DLD1 (cell line): Measurements from ENCODE around the gene KRTAP6-1.

Experiments used
- in situ Hi-C: cut with HindIII; loops from 2 replicates; pipeline ENCODE4 v1.10.0; 2017; ENCODE audit warnings: low sequenced_read_pairs

KRTAP6-1 gene, protein sequence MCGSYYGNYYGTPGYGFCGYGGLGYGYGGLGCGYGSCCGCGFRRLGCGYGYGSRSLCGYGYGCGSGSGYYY

DNA sequence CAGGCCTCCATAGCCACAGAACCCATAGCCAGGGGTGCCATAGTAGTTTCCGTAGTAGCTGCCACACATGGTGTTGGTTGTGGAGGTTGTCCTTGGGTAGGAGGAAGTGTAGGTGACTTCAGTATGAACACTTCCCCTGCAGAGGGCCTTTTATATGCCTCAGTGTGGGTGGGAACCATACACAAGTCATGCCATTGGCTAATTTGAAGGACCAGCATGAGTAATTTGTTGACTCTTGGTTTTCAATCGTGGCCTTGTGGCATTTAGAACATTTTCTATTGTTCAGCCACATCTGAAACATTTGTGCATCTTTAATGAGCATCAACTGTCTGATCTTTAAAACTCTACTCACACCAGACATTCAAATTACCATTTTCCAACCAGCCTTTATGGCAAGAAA lies at the start of gene KRTAP6-1:
Gene KRTAP6-1, minus strand, starts transcription at position 95 of the 400 bp plus-strand sequence. Its CDS starts 26 bp downstream, at position 69.
- in situ Hi-C loops, result no loop called here

DNA sequence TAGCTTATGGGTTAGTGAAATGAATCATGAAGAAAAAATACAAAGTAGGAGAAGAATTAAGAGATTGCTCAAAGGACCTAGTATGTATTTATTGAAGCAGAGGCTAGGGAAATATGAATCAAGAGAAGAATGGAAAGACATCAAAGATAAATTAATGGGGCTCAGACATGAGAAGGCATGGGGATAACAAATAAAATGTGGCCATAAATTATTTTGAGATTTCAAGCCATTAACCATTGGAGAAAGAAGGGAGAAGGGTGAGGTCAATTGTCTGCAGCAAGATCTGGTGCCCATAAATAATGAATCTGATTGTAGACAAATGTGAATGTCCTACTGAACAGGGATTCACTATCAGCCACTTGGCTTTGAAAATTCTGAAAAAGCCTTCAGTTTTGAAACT lies 39.2 kb upstream of the KRTAP6-1 start:
- in situ Hi-C loops, result no loop called here

DNA sequence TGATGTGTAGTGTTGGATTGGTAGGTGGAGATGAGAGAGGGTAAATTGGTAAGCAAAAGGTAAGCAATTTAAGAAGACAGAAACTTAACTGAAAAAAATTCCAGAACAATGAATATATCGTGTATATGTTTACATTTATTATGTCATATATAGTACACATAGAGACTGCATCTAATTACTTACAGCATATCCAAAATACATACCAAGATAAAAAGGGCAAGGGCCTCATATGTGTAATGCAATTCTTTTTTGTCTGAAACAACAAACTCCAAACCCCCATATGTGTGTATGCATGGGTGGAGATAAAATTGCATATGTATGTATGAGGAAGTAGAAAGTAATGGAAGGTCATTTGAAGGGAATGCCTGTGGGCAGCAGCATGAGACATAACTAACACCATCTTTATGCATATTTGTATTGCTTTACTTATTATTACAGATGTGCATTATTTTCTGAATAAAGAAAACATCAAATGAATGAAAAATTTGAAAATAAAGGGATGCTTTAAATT lies 33.2 kb upstream of the KRTAP6-1 start:
- in situ Hi-C loops, result no loop called here

DNA sequence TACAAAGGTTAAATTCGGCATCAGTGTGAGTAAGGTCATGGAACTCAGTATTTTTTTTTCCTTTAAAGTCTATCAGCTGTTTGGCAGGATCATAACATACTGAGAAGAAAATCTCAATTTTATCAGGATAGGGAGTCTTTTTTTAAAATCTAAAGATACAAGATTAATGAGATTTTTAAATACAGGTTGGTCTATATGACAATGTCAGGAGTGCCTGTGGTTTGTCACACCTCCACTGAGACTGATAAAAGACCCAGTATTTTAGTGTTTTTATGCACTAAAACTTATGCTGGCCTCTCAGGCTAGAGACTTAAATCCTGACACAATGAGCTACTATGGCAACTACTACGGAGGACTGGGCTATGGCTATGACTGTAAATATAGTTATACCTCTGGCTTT lies 28.8 kb upstream of the KRTAP6-1 start, which contains the start of gene KRTAP20-3:
Gene KRTAP20-3, plus strand, starts transcription at position 301 of the 400 bp plus-strand sequence.
- in situ Hi-C loops, result no loop called here

DNA sequence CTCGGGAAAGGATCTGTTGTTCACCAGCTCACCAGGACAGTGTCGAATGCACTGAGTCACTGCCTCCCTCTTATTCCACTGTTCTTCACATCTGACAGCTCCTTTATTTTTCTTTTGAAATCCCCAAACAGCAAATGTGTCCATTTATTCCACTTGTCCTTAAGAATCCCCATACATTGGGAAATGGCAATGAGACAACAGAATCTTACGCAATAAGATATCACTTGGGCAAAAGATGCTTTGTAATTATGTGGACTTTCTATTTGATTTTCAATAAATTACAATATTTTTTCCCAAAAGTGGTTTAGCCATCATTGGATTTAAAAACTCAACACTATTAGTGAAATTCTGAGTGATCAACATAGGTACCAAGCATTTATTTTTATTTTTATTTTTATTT lies 25.0 kb upstream of the KRTAP6-1 start:
- in situ Hi-C loops, result no loop called here

DNA sequence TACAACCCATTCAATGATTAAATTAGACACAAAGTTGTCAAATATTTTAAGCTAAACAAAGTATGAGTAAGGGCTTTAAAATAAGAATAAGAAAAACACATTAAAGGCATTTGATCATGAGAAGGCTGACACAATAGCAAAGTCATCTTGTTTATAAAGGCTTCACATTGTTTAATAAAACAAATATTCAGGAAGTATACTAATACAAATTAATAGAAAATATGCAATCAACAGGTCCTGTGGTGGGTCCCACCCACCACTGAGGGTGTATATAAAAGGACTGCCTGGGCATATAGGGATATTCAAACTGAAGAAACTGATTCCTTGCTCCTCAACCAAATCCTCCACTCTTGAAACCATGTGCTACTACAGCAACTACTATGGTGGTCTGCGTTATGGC lies 21.2 kb upstream of the KRTAP6-1 start, which contains the start of gene KRTAP20-2:
Gene KRTAP20-2, plus strand, starts transcription at position 301 of the 400 bp plus-strand sequence. Its CDS starts 58 bp downstream, at position 359.
- in situ Hi-C loops, result no loop called here

DNA sequence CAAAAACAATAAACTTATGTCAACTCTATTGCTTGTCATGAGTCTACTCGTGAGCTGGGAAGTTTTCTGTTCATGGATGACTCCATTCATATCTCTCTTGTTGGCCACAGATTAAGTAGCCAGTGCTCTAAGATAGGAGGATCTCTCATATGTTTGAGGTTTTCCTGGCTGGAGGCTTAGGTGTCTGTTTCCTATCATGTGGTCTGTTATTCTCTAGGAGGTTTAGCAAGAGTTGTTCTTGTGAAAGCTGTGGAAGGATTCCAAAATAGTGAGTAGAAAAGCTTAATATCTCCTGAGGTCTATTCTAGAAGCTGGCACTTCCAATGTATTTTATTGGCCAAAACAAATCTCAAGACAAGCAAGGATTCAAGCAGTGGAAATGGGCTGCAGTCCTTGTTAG lies 15.5 kb upstream of the KRTAP6-1 start:
- in situ Hi-C loops, result no loop called here

DNA sequence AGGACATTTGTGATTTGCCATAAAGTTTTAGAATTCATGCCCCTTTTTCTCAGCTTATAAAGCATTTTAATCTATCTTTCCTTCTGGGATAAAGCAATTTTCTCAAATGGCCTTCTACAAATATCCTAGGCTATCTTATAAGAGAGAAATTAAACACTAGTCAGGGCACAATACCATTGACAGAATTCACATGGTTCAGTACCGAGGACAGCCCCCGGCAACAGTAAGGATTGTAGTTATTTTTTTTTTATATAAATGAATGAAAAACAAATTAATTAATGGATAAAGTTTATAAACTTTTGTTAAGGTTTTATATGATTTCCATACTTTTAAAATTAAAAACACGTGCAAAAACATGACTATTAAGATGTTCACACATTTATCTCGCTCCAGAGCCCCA lies 14.4 kb upstream of the KRTAP6-1 start:
- in situ Hi-C loops, result no loop called here

DNA sequence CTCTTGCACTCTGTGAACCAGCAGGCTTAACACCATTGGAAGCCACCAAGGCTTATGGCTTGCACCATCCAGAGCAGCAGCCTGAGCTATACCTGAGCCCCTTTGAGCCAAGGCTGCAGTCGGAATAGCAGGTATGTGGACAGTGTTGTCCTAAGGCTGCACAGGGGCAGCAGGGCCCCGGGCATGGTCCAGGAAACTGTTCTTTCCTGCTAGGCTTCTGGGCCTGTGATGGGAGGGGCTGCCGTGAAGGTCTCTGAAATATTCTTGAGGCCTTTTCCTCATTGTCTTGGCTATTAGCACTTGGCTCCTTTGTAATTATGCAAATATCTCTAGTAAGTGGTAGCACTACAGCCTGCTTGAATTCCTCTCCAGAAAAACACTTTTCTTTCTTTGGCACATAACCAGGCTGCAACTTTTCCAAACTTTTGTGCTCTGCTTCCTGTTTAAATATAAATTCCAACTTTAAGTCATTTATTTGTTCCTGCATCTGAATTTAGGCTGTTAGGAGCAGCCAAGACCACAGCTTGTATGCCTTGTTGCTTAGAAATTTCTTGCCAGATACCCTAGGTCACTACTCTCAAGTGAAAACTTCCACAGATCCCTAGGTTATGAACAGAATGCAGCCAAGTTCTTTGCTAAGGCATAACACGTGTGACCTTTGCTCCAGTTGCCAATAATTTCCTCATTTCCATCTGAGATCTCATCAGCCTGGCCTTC lies 11.9 kb upstream of the KRTAP6-1 start:
- in situ Hi-C loops, result no loop called here

DNA sequence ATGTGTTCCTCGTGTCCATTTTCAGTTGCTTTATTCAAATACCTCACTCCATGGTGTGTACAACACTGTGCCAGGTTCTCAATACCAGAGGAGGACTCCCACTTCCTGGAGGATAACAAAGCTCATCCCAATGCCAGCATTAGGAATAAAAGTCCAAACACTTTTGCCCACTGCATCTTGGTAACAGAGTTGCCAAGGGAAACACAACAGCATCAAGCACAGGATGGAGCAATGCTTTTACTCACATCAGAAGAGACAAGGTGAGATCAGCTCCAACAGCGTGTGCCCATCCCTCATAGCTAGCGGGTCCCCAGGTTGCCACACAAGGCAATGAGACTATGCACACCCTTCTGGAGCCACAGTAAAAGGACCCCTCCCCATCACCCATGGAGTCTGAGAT lies 9.6 kb upstream of the KRTAP6-1 start:
- in situ Hi-C loops, result no loop called here

DNA sequence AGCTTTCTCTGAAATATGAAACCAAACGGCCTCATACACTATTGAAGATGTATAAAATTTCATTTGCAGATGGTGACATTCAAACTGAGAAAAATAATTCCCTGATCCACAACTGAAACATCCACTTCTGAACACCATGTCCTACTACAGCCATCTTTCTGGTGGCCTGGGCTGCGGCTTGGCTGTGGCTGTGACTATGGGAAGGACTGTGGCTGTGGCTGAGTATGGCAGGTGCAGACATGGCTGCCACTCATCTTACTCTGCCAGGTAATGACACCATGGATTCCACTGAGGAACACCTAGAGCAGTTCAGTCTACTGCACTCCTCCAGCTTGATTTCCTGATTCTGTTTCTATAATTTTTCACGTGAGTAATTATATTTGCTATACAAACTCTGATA lies 6.8 kb upstream of the KRTAP6-1 start, which contains the start of gene KRTAP20-4:
Gene KRTAP20-4, plus strand, starts transcription at position 106 of the 400 bp plus-strand sequence.
- in situ Hi-C loops, result no loop called here

DNA sequence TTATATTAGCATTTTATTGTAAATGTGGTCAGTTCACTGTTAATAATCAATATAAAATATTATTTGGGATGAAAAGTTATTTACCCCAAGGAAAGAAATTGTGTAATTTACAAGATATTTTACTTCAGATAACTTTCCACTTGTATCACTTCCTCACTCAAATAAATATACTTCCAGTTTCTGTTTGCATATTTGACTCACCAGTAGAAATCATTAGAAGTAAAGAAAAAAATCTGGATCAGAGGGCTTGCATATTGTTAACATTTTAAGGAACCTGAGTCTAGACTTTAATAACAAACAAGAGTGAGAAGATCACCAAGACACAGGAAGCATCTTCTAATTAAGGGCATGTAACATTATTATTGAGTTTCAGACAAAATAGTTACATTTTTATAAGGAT lies 6.3 kb upstream of the KRTAP6-1 start:
- in situ Hi-C loops, result no loop called here

DNA sequence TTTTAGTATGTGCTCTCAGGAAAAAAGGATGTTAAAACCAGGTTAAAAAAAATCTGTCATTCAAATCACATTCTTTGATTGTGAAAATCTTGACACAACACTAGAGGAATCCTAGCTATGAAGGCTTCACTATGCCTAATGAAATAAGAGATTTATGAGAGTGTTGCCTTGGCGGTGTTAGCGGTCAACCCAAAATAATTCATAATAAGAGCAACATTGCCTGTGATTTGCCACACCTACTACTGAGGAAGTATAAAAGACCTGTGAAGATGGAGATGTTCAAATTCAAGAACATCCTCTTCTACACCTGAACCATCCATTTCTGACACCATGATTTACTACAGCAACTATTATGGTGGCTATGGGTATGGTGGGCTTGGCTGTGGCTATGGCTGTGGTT lies 2.4 kb upstream of the KRTAP6-1 start, which contains the start of gene KRTAP20-1:
Gene KRTAP20-1, plus strand, starts transcription at position 301 of the 400 bp plus-strand sequence. Its CDS starts 30 bp downstream, at position 331.
- in situ Hi-C loops, result no loop called here

DNA sequence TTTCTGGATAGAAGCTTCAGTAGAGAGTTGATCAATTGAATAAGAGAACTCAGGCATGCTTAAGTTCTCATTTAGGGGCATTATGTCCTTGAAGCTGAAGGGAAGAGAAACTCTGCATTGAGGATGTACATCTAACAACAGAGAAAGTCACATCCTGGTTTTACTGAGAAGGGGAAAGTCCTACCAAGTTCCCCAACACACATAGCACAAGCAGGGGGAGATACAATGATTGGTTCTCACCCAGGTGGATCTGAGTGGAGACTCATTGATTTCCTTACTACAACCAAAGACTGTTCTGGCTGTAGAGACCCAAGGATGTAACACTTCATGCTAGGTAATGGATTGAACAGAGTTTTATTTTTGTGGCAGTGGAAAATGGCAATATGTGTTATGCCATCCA lies 1.5 kb upstream of the KRTAP6-1 start:
- in situ Hi-C loops, result no loop called here

DNA sequence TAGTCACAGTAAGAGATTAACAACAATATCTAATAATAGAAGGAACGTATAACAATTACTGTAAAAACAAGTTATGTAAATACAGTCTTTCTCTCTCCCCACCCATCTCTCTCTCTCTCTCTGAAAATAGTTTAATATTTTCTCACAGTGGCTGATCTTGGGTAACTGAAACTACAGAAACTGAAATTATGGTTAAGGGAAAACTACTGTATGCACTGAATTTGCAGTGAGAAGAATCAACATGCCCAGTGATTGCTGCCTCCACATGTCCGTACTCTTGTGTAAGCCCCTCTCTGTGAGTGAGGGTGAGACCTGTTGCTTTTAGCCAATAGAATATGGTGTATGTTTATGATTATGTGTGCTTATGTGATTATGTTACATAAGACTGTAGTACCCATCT lies 1.6 kb downstream of the KRTAP6-1 start:
- in situ Hi-C loops, result no loop called here

DNA sequence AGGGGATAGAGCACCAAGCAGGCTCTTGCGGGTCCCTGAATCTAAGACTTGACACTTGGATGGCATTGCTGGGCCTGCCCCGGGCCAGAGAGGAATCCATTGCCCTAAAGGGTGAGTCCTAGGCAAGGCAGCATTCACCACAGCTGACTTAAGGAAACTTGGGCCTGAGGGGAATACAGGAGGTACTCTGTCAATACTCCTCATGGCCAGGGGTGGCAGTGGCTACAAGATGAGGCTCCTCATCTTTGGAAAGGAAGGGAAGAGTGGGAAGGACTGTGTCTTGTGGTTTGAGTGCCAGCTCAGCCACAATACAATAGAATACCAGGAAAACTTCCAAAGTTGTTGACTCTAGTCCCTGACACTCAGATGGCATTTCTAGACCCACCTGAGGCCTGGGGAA lies 7.8 kb downstream of the KRTAP6-1 start:
- in situ Hi-C loops, result no loop called here

DNA sequence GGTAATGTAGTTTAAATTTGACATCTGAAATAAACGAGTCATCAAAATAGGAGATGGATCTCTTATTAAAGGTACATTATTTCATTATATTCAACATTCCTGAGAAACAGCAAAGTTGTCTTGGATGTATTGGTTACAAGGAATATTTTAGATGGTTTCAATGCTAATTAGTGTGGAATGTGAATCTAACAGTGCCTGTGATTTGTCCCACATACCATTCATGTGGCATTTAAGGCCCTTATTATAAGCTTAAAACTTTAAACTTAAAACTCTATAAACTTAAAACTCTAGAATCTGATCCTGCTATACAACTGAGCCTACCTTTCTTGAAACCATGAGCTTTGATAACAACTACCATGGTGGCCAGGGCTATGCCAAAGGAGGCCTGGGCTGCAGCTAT lies 12.9 kb downstream of the KRTAP6-1 start, which contains the start of gene KRTAP22-1:
Gene KRTAP22-1, plus strand, starts transcription at position 301 of the 400 bp plus-strand sequence.
- in situ Hi-C loops, result no loop called here

DNA sequence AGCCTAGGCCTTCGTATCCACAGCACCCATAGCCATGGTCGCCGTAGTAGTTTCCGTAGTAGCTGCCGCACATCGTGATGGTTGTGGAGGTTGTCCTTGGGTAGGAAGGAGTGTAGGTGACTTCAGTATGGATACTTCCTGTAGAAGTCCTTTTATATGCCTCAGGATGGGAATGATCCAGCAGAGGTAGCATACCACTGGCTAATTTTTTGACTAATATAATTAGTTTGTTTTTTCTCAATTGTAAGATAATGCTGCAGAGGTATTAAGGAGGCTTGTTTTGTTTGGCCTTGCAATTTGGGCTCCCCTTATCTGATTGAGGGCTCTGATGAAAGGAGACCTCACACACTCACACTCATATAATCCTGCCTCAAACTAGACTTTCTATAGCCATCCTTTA lies 14.9 kb downstream of the KRTAP6-1 start, which contains the start of gene KRTAP6-2:
Gene KRTAP6-2, minus strand, starts transcription at position 101 of the 400 bp plus-strand sequence. Its CDS starts 28 bp downstream, at position 73.
- in situ Hi-C loops, result no loop called here

DNA sequence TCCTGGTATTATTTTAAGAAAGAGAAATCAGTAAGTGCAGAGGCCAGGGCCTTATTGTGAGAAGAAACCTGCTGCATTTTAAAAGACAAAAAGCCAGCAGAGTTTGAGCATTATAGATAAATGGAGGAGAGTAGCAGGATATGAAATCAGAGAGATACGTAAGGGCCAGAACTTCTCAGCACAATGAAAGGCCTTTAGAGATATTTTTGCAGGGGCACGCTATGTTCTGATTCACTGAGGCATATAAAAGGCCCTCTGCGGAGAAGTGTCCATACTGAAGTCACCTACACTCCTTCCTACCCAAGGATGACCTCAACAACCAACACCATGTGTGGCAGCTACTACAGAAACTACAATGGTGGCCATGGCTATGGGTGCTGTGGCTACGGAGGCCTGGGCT lies 21.6 kb downstream of the KRTAP6-1 start, which contains the start of gene KRTAP6-3:
Gene KRTAP6-3, plus strand, starts transcription at position 301 of the 400 bp plus-strand sequence. Its CDS starts 6 bp downstream, at position 307.
- in situ Hi-C loops, result no loop called here

DNA sequence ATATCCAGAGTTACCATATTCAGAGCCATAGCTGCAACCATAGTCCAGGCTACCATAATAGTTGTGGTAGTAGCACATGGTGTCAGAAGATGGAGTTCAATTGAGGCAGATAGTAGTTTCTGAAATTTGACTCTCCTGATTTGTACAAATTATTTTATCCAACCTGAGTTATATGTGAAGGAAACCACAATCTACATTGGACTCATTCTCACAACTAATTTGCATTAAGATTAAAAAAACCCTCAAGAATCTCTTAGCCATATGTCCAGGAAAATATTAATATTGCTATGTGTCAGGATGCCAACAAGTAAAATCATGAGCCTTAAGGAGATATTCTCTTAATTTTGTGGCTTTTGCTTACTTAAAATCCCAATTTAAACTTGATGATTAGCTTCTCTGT lies 23.4 kb downstream of the KRTAP6-1 start, which contains the start of gene KRTAP22-2:
Gene KRTAP22-2, minus strand, starts transcription at position 101 of the 400 bp plus-strand sequence.
- in situ Hi-C loops, result no loop called here

DNA sequence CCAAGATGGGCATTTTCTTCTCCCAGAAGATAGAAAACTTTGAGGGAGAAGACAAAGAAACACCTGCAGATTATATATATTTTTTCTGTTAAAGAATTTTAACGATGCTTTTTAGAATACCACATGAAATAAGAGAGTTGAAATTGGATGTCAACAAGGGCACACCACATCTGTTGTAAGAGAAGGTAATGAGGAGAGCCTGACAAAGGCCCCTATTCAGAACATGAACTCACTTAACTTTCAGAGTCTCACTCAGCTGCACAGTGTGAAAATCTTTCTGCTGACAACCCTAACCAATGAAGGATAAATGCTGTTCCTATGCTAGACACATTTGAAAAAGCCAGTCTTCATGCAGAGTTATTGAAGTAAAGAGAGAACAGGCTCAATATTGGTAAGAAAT lies 30.9 kb downstream of the KRTAP6-1 start:
- in situ Hi-C loops, result no loop called here

DNA sequence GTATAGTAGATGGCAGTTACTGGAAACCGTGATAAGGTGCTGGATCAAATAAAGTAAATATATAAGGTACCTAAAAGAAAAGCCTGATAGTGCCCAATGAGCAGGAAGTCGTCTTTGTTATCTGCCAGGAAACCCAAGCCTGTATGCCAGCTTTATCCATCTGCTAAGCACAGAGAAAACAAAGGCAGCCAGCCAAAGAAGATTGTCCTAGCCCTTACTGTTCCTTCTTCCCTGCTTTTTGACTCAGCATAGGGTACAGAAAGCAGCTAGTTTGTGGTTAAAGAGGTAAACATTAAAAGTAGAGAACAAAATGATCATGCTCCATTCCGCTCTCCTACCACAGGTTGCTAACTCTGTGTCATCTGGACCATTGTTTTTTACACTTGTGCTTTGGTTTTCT lies 33.6 kb downstream of the KRTAP6-1 start:
- in situ Hi-C loops, result no loop called here
